KBM-7 (cell line): ENCODE measurements around the gene GRAMD1B.

Experiments
- DNase-seq: peaks from one replicate; pipeline ENCODE4 v3.0.0-alpha.2; 2015
- in situ Hi-C: fragments of 300-500 bp; cut with MboI; formaldehyde crosslinking; loops from 2 replicates; pipeline ENCODE4 v1.14.3; 2020; ENCODE audit warnings: low sequenced_read_pairs, low pct_unique_long_range_greater_than_20kb, mixed read lengths

Gene GRAMD1B

DNA sequence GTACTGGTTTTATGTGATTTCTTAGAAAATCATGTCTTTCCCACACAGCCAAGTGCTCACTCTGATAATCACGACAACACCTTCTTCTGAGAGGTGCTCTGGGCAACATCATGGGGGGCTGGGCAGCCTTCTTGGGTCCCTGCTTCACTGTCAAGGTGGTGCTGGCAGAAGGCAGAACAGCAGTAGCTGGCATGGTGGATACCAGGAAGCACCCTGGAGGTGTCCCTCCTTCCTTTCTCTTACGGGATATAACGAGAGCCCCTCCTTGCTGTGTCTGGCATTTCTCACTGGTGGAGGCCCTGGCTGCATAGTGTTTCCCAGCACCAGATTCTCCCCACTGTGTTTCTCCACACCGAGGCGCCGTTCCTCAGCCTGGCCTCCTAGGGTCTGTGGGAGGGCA lies 163.5 kb downstream of the GRAMD1B start:
- no peak for DNase-seq
- in situ Hi-C loops: no loop called here

DNA sequence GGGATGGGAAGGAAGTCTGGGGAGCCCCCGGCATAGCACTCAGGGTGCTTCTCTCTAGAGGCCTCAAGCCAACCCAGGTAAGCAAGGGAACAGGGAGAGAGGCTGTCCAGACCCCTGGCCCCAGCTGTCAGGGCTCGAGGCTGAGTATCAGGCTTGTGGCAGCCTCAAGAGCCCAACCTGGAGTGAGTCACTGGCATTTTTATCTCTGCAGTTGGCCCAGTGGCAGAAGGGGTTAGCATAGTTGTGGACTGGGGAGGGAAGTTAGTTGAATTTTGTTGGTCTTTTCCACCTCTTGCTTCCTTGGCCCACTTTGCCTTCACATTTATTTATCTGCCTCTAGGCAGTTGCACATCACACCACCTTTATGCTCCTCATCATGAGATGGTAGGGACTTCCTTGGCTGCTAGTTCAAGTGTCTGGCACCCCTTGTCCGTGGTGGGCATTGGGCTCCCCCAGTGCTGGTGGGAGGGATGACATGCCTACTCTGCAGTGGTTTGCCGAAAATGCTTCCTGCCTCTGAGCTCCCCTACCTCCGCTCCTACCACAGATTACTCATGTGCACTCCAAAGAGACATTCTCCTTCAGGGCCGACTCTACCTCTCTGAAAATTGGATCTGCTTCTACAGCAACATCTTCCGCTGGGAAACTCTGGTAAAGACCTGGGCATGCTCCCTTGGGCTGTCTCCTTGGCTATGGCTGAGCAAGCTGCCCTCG lies 164.3 kb downstream of the GRAMD1B start:
- in situ Hi-C loops: no loop called here
- no peak for DNase-seq

DNA sequence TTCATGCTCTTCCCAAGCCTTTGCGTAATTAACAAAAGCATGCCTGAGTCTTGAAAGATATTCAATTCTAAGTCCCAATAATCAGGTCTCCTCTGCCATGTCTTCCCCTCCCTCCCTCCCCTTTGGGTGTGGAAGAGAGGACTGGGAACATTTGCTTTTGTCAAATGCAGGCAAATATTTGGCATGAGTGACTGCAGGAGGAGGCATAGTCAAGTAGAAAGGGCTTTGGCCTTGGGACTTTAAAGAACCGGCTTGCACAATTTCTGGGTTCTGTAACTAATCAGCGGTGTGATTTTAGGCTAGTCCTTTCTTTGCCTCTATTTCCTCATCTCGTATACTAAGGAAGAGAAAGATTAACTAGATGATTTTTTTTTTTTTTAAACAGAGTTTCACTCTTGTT lies 164.9 kb downstream of the GRAMD1B start:
- DNase-seq: no peak
- in situ Hi-C loops: no loop called here

DNA sequence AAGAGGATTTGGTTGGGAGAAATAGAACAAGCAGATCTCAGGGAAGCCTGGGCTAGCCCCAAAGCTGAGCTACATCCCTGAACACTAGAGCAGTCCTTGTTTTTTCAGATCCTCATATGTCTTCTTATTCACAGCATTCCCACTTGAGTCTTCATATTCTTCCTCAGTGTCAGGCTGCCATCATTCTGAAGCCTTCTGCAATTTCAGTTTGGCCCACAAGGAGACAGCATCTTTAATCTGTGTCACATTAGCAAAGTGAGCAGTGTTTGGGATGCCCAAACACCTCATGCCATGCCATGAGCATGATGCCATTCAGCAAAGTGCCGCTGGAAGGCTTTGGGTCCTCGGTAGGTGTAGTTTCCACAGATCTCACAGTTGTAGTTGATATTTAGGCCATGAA lies 167.8 kb downstream of the GRAMD1B start:
- in situ Hi-C loops: no loop called here

DNA sequence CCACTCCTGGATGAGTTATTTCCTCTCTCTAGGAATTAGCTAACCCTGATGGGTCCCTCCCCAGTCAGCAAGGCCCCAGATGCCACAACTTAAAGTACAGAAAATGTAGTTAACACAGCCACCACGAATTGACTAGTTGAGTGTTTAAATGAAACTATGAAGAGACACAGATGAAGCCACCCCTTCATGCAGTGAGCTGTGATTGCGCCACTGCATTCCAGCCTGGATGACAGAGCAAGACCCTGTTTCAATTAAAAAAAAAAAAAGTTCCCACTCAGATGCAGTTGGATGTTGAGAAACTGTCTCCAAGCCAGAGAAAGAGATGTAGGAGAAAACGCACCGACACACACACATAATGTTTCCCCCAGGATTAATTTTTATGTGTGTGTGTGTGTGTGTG lies 171.1 kb downstream of the GRAMD1B start:
- in situ Hi-C loops: no loop called here
- DNase-seq: no peak

More for the DNA sequence above, 167.8 kb downstream of the GRAMD1B start:
- no peak for DNase-seq

DNA sequence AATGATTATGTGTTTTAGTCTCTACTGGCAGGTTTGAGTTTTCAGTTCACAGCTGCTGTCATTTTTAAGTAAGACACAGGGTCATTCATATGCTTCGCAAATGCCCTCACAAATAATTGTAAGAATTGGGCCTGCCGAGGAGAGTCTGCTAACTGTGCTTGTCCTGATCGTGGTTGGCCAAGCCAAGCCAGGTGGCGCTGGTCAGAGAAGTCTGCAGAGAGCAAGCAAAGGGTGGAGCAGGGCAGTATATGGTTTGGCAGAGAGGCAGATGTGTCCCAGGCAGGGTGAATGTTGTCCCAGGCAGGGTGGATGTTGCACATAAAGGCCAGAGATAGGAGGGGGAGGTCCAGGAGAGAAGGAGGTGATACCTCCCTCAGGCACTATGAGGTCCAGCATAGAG lies 171.7 kb downstream of the GRAMD1B start:
- in situ Hi-C loops: no loop called here
- no peak for DNase-seq

DNA sequence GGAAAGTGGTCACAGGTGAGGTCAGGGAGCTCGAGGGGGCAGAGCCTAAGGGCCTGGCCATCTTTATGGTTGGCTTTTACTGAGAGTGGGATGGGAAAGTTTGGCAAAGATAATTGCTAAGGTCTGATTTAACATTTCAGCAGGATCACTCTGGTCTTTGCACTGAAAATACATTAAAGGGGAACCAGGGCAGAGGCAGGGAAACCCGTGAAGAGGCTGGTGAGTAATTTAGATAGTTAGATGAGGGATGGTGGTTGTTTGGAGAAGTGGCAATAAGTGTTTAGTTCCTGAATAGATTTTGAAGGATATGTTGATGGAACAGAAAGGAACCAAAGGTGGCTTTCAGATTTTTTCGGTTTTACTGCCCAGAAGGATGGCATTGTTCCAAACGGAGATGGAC lies 173.6 kb downstream of the GRAMD1B start:
- in situ Hi-C loops: no loop called here
- DNase-seq: no peak

DNA sequence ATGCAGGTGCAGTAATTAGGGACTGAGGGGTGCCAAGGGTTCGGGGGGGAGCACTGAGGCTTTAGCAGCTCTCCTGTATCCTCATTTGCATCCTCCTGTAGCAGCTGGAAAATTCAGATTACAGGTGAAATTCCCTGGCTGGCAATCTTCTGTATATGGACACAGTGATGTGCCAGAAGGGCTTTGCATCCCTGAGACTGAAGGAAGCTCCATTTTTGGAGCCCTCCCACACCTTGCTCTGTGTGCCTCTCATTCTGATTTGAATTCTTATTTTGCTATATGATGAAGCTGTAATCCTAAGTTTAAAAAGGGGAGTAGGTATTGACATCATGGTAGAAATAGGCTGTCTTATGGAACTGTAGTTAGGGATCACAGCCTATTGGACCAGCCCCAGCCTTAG lies 177.7 kb downstream of the GRAMD1B start:
- no peak for DNase-seq
- in situ Hi-C loops: no loop called here

DNA sequence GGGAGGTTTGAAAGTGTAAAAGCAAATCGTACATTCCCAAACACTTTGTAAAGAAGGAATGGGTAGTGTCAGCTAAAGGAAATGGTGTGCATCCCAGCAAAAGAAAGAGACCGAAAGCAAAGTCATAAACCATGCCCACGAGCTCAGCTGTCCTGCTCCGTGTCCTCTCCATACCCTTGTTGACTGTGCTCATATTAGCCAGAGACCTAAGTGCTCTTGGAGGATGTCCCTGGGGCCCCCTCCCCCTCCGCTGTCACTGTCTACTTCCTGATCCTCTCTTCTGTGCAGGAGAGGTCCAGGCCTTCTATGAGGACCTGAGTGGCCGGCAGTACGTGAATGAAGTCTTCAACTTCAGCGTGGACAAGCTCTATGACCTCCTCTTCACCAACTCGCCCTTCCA lies 178.3 kb downstream of the GRAMD1B start:
- DNase-seq: no peak
- in situ Hi-C loops: no loop called here

DNA sequence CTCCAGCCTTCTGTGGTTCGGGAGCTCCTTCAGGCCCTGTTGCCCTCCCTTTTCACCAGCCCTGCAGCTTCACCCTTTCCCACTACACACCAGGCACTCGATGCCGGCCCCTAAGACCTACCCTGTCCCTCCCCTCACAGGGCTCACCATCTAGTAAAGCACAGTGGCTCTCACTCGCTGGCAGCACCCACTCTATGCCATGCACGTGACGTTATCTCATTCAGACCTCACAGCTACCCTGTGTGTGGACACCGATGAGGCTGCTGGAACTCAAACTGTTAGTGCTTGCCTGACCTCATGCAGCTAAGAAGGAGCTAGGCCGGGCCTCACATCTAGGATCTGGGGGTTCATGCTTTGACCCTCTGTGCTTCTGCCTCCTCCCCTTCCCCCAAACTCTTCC lies 178.9 kb downstream of the GRAMD1B start:
- in situ Hi-C loops: no loop called here
- DNase-seq: no peak

DNA sequence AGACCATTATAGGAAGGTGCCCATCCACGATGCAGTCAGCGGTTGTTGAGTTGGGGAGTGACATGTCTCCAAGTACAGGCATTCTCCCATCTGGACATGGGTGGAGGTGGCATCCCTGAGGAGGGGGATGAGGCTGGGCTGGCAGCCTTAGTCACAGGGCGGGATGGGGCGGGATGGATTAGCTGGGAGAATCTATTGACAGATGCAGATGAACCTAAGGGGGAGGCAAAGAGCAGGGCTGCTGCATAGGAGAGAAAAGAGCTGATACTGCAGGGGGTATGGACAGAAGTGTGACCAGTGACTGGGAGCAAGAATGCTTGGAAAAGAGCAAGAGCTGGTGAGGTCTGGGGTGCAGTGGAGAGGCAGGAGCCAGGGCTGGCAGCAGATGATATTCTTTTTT lies 181.6 kb downstream of the GRAMD1B start:
- DNase-seq: no peak
- in situ Hi-C loops: no loop called here

DNA sequence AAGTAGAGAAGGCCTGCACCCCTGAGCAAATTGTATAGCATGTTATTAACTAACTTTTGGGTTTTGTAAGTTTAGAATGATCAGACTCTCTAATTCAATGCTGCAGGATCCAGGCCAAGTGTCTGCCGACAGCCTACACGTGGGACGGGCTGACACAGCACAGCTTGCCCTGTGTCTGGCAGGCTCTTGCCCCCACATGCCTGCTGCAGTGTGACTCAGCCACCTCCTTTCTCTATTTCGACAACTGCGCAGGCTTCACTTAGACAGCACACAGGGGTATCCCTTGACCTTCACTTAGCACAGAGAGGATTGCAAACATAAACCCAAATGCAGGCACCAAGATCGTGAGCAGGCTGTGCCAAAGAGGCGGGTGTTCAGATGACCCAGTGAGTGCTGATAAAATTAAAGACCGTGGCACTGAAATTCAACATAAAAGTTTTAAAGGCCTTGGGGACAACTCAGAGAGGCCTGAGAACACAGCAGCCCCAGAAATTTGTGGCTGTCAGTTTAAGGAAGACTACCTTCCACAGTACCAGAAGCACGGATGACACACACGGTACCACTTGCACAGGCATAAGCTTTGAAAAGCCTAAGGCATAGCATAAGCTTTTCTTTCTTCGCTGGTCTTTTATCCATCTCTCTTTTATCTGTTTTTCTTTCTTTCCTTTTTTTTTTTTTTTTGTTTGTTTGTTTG lies 186.6 kb downstream of the GRAMD1B start:
- in situ Hi-C loops: no loop called here
- DNase-seq: no peak

DNA sequence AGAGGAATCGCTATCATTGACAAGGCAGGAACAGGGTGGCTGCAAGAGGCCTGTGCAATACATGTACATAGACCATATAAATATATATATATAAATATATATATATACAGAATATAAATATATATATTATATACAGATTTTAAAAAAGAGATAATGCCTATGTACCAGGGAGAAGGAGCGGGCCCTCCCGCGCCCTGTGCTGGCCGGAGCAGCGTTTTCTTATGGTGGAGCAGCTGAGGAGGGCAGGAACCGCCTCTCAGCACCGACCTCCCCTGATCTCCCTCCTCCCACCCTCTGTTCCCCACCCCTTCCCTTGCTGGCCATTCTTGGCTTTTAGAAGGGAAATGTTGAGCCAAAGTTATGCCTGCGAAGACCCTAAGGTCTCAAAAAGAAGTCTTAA lies 192.5 kb downstream of the GRAMD1B start:
- DNase-seq: no peak
- in situ Hi-C loops: no loop called here

DNA sequence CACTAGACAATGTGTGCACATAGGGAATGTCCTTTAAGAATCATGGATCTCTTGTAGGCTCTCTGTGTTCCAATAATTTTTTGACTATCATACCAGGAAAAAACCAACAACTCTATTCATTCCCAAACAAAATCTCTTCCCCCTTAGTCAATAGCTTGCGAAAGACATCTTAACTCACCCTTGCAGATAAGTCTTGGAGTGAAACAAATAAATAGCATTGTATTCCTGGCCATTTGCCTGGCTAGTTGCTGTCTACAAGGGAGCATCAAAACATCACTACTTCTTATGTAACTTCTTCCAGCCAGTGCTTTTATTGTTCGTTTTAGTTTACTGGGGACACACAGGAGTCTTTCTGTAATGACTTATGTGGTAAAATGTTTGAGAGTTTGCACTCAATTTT lies 194.9 kb downstream of the GRAMD1B start:
- in situ Hi-C loops: no loop called here
- no peak for DNase-seq

DNA sequence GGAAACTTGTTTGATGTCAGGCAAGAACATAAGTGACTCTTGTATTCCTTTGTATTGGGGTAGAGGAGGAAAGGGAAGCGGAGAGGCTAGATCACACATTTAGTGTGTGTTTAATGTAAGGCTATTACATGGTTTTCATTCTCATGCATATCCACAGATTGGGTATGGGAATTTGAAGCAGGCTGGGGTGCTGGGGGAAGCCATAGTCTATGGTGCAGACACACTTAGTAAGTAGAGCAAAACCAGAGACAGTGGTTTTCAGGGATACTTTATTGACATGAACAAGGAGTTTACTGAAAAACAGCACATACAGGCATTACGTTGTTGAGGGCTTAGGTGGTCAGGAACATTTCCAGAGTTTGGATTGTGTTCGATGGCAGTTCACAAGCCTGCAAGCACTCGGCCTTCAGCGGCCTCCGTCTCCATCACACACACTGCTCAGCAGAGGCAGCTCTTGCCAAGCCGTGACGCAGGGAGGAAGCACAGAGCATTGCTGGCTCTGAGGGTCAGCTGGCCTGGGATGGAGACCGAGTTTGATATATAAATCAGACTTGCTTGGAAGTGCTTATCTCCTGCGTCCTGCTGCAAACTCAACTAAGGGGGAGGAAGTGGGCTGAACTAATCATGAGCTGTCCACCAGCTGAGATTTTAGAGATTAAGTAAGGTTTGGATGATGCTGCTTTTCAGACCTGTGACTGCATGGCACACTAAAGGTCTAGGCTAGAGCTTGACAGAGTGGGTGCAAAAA lies 199.0 kb downstream of the GRAMD1B start:
- in situ Hi-C loops: no loop called here
- peak; percentile 18 for DNase-seq

DNA sequence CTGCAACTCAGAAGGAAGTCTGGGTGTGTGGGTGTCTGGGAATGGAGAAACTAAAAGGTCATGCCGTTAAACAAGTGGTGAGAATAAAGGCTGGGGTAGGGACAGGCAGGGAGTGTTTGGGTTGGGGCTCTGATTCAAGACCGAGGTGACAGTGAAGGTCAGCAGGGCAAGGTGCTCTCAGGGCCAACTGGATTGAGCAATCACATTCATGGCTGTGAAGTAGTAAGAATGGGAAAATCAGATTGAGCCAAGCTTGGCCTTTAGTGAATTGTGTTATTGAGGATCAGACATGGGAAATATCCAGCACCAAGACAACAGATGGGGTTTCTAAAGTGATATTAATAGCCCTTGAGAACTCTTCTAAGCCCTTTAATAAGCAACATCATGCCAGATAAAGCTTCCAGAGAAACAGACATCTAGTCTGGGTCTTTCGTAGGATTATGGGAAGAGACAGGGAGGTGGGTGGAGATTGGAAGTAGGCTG lies 200.1 kb downstream of the GRAMD1B start:
- in situ Hi-C loops: loop anchor here (10.0 kb wide), 1 partner anchor 75 kb away; no protein-coding TSS in a partner anchor
- no peak for DNase-seq

DNA sequence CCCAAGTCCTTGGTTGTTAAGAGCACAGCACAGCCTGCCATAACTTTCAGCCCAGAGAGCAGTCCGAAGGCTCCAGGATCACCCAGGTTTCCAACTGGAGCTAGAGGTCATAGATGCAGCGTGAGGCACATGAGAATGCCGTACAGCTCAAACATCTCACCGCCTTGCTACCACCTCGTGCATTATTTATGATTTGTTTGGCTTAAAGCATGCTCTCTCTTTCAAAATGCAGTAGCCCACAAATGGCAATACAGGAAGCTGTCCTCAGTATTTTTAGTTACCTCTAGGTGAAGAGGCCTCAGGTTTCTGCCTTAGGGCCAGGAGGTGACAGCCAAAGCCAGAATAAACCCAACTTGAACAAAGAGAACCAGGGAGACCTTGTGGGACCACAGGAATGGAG lies 210.0 kb downstream of the GRAMD1B start:
- no peak for DNase-seq
- in situ Hi-C loops: no loop called here

DNA sequence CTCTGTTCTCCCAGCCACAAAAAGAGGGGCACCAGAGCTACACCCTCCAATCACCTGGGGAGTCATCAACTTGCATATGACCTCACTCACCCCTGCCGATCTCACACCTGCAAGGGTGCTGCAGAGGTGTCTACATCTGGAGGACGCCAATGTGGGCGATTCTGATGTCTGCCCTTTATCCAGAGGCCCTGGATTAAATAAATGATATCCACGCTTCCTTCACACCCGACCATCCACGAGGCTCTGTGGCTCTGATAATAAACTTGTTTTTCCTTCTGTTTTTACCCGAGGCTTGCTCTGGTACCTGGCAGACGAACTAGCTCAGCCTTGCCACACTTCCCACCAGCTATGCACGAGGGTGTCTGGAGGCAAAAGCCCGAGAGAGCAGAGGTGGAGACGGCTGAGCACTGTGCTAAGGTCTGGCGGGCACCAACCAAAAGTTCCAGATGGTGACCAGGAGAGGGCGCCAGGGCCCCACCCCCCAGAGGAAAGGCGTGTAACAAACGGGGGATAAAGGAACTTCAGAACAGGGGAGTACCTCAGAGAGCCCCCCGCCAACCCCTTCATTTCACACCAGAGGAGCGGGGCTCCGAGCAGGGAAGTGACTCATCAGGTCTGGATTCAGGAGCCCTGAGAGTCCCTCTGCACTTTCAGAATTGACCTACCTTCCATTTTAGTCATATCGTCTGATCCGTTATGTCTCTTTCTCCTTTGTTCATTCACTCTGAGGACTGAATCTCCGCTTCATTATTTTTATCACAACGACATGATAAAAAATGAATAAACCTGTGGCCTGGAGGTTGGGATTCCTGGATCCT lies 210.8 kb downstream of the GRAMD1B start:
- DNase-seq: peak; percentile 73
- in situ Hi-C loops: no loop called here

DNA sequence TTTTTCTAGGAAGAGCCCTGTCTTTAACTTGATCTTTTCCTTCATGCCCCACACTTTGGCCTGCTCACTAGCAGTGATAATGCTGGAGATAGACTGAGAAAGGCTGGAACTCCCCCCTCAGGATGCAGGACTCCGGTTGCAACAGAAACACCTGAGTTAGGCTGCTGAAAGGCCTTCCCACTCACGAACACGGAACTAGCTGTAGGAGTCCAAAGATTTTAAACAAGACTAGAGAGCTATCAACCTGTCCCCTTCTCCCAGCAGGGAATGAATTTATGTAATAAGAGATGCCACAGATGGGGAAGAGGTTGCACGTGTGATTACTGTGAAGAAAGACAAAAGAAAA lies 211.4 kb downstream of the GRAMD1B start:
- in situ Hi-C loops: no loop called here
- DNase-seq: no peak
